ENCODE measurements around the gene TAS1R1.

Gene TAS1R1

GRCh38 chr1:6627841-6628545 is 72.9 kb downstream of the TAS1R1 start:
- no peak for DNase-seq (ENCODE audit: low read depth in 1 of 2, low spot score in 1 of 2)

DNA sequence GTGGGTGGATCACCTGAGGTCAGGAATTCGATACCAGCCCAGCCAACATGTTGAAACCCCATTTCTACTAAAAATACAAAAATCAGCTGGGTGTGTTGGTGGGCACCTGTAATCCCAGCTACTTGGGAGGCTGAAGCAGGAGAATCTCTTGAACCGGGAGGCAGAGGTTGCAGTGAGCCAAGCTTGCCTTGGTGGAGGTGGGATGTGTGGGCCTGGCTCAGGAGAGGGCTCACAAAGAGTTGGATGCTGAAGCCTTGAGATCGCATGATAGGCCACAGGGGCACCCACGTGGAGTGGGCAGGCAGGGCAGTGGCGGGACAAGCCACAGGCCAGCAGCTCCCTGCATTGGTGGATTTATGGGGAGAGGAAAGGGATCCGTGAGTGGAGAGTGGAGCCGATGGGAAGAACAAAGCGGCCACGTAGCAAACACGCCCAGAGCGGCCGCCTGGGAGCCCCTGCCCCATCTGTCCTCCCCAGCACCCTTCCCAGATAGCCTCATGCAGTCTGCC is 73.9 kb downstream of the TAS1R1 start:
- no peak for DNase-seq (ENCODE audit: low read depth in 1 of 2, low spot score in 1 of 2)
